IMR-90 (cell line): ENCODE results near the gene ANK3. TPM values are rescaled to one million over a fixed set of nuclear protein-coding genes. Genes with fewer than 3 reads are reported as not detected.

Experiments used
- ATAC-seq: fragments of 200-7000 bp; cut with Tn5 transposase; 2 replicates; pipeline ENCODE4 v1.9.1; 2020; ENCODE audit warnings: low read depth, mild to moderate bottlenecking, moderate library complexity
- BruUV-seq: library from RNA; stranded (reverse); fragments of 400-500 nt; replicated peaks from 2 replicates; lab custom pipeline; 2021; lab: Mats Ljungman, UMichigan
- CTCF ChIA-PET: fragments of 300-600 bp; formaldehyde crosslinking; extraction: SDS; loops from one replicate; lab custom pipeline; 2021; ENCODE audit warnings: antibody characterized with exemption; lab: Yijun Ruan, JAX
- POLR2A ChIA-PET: fragments of 300-600 bp; sonication (Branson Sonifier 250); formaldehyde crosslinking; loops from one replicate; lab custom pipeline; 2022; ENCODE audit warnings: antibody characterized with exemption; ENCODE audit not compliant: unreplicated experiment; lab: Charles Lee
- DNase-seq: peaks from one replicate; pipeline ENCODE4 v3.0.0; 2013
- H2AFZ ChIP-seq: replicated peaks from 2 replicates; pipeline ENCODE3; 2013; ENCODE audit warnings: low read length, mild to moderate bottlenecking; ENCODE audit not compliant: poor library complexity
- H2AK5ac ChIP-seq: 2 replicates; pipeline ENCODE4 v1.6.1; 2013; ENCODE audit warnings: low read depth, low read length, inconsistent platforms
- H2AK9ac ChIP-seq: replicated peaks from 2 replicates; pipeline ENCODE3; 2013; ENCODE audit warnings: mild to moderate bottlenecking, low read depth, low read length, moderate library complexity; ENCODE audit not compliant: poor library complexity
- H2BK120ac ChIP-seq: 2 replicates; pipeline ENCODE4 v1.6.1; 2013; ENCODE audit warnings: low read depth, low read length, inconsistent platforms
- H2BK15ac ChIP-seq: 3 replicates; pipeline ENCODE4 v1.6.1; 2013; ENCODE audit warnings: low read depth, low read length, inconsistent platforms
- H2BK20ac ChIP-seq: 2 replicates; pipeline ENCODE4 v1.6.1; 2013; ENCODE audit warnings: low read depth, mild to moderate bottlenecking, inconsistent platforms, low read length, moderate library complexity
- H2BK5ac ChIP-seq: 2 replicates; pipeline ENCODE4 v1.6.1; 2013; ENCODE audit warnings: mild to moderate bottlenecking, low read depth, low read length, inconsistent platforms; ENCODE audit not compliant: poor library complexity, severe bottlenecking
- H3K14ac ChIP-seq: replicated peaks from 2 replicates; pipeline ENCODE4 v1.6.1; 2013; ENCODE audit warnings: low read depth, low read length, inconsistent platforms
- H3K18ac ChIP-seq: 2 replicates; pipeline ENCODE4 v1.6.1; 2013; ENCODE audit warnings: low read depth, low read length, control low read depth
- H3K23ac ChIP-seq: 2 replicates; pipeline ENCODE4 v1.6.1; 2013; ENCODE audit warnings: low read depth, low read length, inconsistent platforms
- H3K27ac ChIP-seq: 2 replicates; pipeline ENCODE4 v1.5.1; 2013; ENCODE audit warnings: mild to moderate bottlenecking, control low read depth, low read length; ENCODE audit not compliant: insufficient read depth
- H3K27me3 ChIP-seq: 2 replicates; pipeline ENCODE4 v1.6.1; 2013; ENCODE audit warnings: low read length; ENCODE audit not compliant: control insufficient read depth, insufficient read depth
- H3K36me3 ChIP-seq: 2 replicates; pipeline ENCODE4 v1.6.1; 2013; ENCODE audit warnings: low read length, mixed read lengths; ENCODE audit not compliant: control insufficient read depth, insufficient read depth
- H3K4ac ChIP-seq: 2 replicates; pipeline ENCODE4 v1.6.1; 2013; ENCODE audit warnings: low read depth, low read length, inconsistent platforms
- H3K4me1 ChIP-seq: 2 replicates; pipeline ENCODE4 v1.6.1; 2013; ENCODE audit warnings: low read length, mixed read lengths; ENCODE audit not compliant: control insufficient read depth, insufficient read depth
- H3K4me2 ChIP-seq: 2 replicates; pipeline ENCODE4 v1.6.1; 2013; ENCODE audit warnings: low read depth, mild to moderate bottlenecking, control low read depth, low read length, moderate library complexity
- H3K4me3 ChIP-seq: 2 replicates; pipeline ENCODE4 v1.5.1; 2013; ENCODE audit warnings: low read depth, mild to moderate bottlenecking, control low read depth, low read length, moderate library complexity; ENCODE audit not compliant: insufficient read depth
- H3K56ac ChIP-seq: 2 replicates; pipeline ENCODE4 v1.6.1; 2013; ENCODE audit warnings: low read length, inconsistent platforms; ENCODE audit not compliant: insufficient read depth; ENCODE audit errors: extremely low read depth
- H3K79me1 ChIP-seq, 2 experiments: 2 replicates each; pipeline ENCODE4 v1.6.1; 2013; ENCODE audit warnings: low read length in 2 of 2, inconsistent platforms in 1 of 2, low read depth in 1 of 2
- H3K9ac ChIP-seq: 2 replicates; pipeline ENCODE4 v1.6.1; 2013; ENCODE audit warnings: low read depth, low read length, control low read depth
- H3K9me1 ChIP-seq: 2 replicates; pipeline ENCODE4 v1.6.1; 2013; ENCODE audit warnings: low read length, inconsistent platforms; ENCODE audit not compliant: insufficient read depth
- H3K9me3 ChIP-seq: 2 replicates; pipeline ENCODE4 v1.6.1; 2013; ENCODE audit warnings: low read length; ENCODE audit not compliant: control insufficient read depth, insufficient read depth
- H4K20me1 ChIP-seq: 2 replicates; pipeline ENCODE4 v1.6.1; 2013; ENCODE audit warnings: low read length, inconsistent platforms; ENCODE audit not compliant: insufficient read depth
- H4K5ac ChIP-seq: 2 replicates; pipeline ENCODE4 v1.6.1; 2013; ENCODE audit warnings: mild to moderate bottlenecking, low read depth, low read length, control low read depth
- H4K8ac ChIP-seq, 2 experiments: 2 replicates each; pipeline ENCODE4 v1.6.1; 2013; ENCODE audit warnings: low read depth in 2 of 2, low read length in 2 of 2, control low read depth in 1 of 2, inconsistent platforms in 1 of 2
- H4K91ac ChIP-seq: 2 replicates; pipeline ENCODE4 v1.6.1; 2013; ENCODE audit warnings: low read depth, low read length, inconsistent platforms; ENCODE audit not compliant: insufficient read depth
- MAFK ChIP-seq: IDR thresholded peaks from 2 replicates; pipeline ENCODE4 v1.6.1; 2012; ENCODE audit warnings: low read depth, low read length, improper control_type of control experiment
- SMC3 ChIP-seq: fragments of 150-350 bp; IDR thresholded peaks from 2 replicates; pipeline ENCODE4 v1.6.1; 2016; ENCODE audit warnings: low read depth, mild to moderate bottlenecking, antibody characterized with exemption, low read length, moderate library complexity
- WGBS, 2 experiments: methylation state at CpG; one replicate each; pipeline versions ENCODE4 v1.1.5 to v1.1.7; 2013; ENCODE audit warnings: missing lambda C conversion rate in 2 of 2; ENCODE audit not compliant: insufficient read length in 1 of 2; ENCODE audit errors: extremely low coverage in 2 of 2; 5-methylcytosine and 5-hydroxymethylcytosine counted together
- dilution Hi-C: fragments of 300-500 bp; cut with HindIII; formaldehyde crosslinking; loops from one replicate; pipeline ENCODE4 v1.14.3; 2018; ENCODE audit warnings: low sequenced_read_pairs; ENCODE audit not compliant: unreplicated experiment
- in situ Hi-C: fragments of 300-500 bp; cut with MboI; formaldehyde crosslinking; loops from 3 replicates; pipeline ENCODE4 v1.14.3; 2019; ENCODE audit warnings: low sequenced_read_pairs, inconsistent platforms, mixed read lengths
- intact Hi-C: fragments of 100-400 bp; cut with micrococcal nuclease; formaldehyde crosslinking; loops from 2 replicates; pipeline ENCODE4 v1.10.0; 2022
- polyA plus RNA-seq, 3 experiments: library from polyadenylated mRNA; depleted of rRNA; stranded (reverse); fragments of >200 nt; gene quantifications; 2 replicates each; pipeline ENCODE4 v1.2.3, GENCODE V29; 2012; ENCODE audit warnings: low replicate concordance in 1 of 3
- total RNA-seq: library from RNA; depleted of rRNA; stranded (reverse); fragments of >200 nt; gene quantifications from 2 replicates; pipeline ENCODE4 v1.2.3, GENCODE V29; 2012

The ANK3 gene
- total and polyA plus RNA-seq, 2 of the 4 experiments (the other 2 are of a cell fraction): 0.63 to 1.8 TPM

DNA sequence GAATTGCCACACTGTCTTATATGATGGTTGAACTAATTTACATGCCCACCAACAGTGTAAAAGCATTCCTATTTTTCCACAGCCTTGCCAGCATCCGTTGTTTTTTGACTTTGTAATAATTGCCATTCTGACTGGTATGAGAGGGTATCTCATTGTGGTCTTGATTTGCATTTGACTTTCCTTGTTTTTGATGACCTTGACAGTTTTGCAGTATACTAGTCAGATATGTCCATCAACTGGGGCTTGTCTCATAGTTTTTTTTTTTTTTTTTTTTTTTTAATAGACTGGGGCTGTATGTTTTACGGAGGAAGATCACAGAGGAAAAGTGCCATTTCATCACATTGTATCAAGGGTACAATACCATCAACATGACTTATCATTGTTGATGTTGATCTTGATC is 220.6 kb downstream of the ANK3 start:
- TF ChIP-seq SMC3 (no peak), MAFK (peak; percentile 58)
- intact Hi-C loops (no loop called here), dilution Hi-C loops (no loop called here), in situ Hi-C loops (no loop called here)
- no peak for ATAC-seq
- Histone ChIP-seq H3K23ac (no peak overlapping the region), H3K4me2 (no peak overlapping the region), H3K4me3 (no peak overlapping the region), H3K36me3 (no peaks in the 10 kb centered on the region), H2AK5ac (no peak overlapping the region; the same call in 1 of the 2 replicates), H2BK15ac (no peak overlapping the region), H2AFZ (no peak overlapping the region), H4K8ac (no peak overlapping the region), H3K14ac (no peak overlapping the region), H4K5ac (no peak overlapping the region), H2AK9ac (no peak overlapping the region), H3K4me1 (peaks cover 4% of the 10 kb centered on the region; the same call in 1 of the 2 replicates), H3K4ac (no peak overlapping the region), H4K20me1 (no peaks in the 10 kb centered on the region), H3K79me1 (no peaks in the 10 kb centered on the region), H3K9me3 (no peaks in the 10 kb centered on the region), H3K56ac (no peak overlapping the region), H3K27ac (no peak overlapping the region), H3K18ac (no peak overlapping the region), H2BK20ac (peak overlapping the region; percentile 52; the same call in 1 of the 2 replicates), H3K9ac (no peak overlapping the region), H3K27me3 (no peaks in the 10 kb centered on the region), H2BK120ac (no peak overlapping the region), H2BK5ac (no peak overlapping the region), H4K91ac (no peak overlapping the region), H3K9me1 (no peaks in the 10 kb centered on the region)
- BruUV-seq: no TSS peak
- no peak for DNase-seq
- WGBS, 2 experiments: no CpG with 5 or more reads among the region's 2 CpGs
- ChIA-PET CTCF (no interaction called here), POLR2A (no interaction called here)
